UCSD-AML1 (cell line): ENCODE measurements around the gene AKIRIN2.

Source experiments
- DNase-seq: peaks from one replicate; lab custom pipeline; 2025; ENCODE audit not compliant: unreplicated experiment; lab: John Stamatoyannopoulos, UW

The AKIRIN2 gene

DNA sequence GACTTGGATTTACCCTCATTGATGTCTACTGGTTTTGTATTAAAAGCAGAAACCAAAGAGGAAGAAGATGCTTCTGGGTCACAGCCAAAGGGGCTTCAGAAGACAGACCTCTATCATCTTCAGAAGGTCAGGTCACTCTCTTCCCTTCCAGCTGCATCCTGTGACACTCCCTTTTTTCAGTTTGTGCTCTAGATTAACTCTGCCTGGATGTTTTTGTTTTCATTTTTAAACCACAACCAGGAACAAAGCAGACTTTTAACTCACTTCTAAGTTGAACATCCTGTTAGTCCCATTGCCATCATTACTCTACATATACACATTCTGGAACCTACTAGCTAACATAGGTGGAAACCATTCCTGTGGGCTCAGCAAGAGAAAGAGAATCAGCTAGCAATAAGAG lies 45.2 kb downstream of the AKIRIN2 start:
- no peak for DNase-seq

DNA sequence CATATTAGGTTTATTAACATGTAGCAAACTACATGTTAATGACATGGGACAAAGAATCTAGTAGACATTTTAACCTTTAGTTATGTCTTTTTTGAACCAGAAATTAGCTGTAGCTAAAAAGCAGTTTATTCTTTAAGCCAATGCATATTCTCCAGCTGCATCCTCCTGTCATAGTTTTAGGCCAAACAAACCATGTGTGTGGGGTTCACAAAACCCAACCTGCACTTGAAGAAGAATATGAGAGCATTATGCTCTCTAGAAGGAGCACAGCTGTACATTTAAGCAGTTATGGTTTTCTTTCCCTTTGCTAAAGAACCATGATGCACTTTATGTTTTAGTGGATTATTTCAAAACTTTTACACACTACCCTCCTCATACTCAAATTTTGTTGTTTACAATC lies 46.2 kb downstream of the AKIRIN2 start:
- no peak for DNase-seq

DNA sequence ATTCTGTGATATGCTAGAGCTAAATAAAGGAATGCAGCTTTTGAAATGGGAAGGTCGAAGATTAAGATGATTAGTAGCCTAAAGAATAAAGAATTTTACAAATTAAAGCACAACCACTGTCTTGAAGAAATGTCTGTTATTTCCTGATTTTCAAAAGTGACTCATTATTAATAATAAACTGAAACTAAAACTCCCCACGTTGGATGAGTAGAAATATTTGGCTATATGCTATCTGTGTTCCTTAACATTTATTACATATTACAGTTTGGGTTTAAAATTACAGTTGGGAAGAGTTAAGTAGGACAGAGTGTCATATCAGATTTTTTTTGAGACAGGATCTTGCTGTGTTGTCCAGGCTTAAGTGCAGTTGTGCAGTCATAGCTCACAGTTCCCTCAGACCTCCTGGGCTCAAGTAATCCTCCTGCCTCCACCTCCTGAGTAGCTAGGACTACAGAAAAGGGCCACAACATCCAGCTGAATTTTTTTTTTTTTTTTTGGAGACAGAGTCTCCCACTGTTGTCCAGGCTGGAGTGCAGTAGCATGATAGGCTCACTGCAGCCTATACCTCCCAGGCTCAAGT lies 47.1 kb downstream of the AKIRIN2 start:
- DNase-seq = no peak

DNA sequence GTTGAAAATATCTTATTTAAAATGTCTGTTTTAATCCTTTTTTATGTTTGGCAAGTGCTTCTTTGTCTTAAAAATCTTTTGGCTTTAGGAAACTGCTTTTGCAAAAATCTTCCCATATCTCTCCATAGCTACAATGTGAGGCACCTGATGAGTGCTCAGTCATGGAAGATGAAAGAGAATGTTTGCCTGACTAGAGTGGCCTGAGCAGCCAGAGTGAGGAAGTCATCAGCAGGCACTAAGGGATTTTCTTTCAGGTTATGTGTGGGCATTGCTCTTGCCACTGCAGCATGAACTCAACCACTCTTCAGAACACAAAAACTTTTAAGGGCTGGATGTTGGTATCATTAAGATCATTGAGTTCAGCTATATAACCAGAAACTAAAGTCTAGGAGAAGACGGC lies 47.9 kb downstream of the AKIRIN2 start:
- DNase-seq = no peak

DNA sequence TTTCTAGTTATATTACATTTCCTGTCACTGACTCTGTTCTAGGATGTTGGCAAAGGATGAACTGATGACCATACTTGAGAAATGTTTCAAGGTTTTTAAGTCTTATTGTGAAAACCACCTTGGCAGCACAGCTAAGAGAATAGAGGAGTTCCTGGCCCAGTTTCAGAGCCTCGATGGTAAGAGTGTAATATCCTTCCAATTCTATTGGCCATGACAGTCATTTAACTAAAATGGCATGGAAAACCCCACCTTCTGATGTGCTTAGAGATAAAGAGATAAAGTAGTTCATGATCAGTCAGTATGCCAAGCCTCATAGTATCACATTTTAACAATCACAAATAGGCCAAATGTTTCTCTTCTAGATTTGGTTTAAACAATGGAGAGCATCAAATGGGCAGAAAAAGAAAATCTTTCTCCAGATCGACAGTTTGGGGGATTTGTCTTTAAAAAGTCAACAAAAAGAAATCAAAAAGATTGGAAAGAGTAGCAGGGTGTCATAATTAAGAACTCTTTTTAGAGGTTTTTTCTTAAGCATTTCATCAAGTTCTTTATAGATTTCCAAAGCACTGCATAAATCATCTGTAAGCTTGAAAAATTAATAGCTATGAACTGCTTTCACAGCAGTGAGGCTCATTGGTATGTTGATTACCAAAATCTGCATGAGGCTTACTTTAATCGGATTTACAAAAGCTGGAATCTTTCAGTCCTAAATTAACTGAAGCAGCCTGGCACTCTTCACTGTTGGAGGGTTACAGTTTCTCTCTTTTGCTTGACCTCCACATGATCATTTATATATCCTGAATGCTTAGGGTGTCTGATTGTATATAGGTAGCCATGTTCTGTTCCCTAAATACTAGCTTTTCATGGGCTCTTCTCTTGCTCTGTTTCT lies 48.7 kb downstream of the AKIRIN2 start:
- no peak for DNase-seq

DNA sequence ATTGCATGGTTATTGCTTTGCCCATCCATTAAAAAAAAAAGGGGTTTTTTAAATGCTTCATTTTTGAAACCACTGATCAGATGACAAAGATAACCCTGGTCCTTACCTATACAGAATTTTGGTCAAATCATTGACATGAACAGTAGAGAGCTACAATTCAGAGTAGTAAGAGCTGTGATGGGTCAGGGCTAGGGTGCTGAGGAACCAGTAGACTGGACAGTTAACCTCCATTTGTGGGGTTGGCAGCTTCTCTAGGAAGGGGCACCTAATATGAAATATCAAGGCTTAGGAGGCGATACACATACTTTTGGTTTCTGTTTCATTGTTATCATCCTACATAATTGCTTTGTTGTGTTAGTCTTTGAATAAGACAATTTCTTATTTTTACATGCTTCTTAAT lies 57.0 kb downstream of the AKIRIN2 start:
- no peak for DNase-seq

DNA sequence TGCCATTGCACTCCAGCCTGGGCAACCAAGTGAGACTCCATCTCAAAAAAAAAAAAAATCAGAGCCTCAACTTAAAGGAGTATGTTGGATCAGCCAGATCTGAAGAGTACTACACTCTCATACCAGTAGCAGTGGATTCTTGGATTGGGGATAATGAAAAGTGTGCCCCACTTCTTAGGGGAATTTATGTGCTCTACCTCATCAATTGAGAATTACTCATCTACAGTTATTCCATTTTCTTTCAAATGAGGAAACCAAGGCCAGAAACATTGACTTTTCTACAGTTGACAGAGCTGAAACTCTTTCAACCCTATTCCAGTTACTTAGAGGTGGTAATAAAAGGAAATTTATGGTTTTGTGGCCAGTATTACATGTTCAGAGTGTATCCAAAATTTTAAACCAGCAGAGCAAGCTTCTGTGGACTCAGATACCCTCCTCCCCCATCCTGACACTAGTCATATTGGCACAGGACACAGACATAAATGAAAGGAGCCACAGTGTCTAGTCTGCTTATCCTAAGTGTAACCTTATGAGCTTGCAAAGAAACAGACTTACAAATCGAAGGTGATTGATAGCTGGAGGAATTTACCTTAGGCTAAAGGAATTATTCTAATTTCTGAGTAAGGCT lies 60.9 kb downstream of the AKIRIN2 start:
- DNase-seq = no peak

DNA sequence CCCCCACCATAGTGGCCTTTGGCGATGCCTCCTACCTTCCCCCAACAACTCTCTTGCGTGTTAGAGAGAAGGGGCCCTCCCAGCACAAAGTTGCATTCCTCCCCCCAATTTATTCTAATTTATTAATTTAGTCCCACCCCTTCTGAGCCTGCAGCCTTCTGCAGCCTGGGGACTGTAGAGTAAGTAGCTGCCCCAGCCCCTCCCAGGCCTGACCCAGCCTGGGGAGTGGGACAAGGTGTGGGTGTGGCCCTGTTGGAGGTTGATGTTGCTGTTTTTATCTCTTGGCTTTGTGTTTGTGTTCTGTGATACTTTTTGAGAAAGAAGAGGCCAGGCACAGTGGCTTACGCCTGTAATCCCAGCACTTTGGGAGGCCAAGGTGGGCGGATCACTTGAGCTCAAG lies 62.7 kb downstream of the AKIRIN2 start:
- DNase-seq = no peak

DNA sequence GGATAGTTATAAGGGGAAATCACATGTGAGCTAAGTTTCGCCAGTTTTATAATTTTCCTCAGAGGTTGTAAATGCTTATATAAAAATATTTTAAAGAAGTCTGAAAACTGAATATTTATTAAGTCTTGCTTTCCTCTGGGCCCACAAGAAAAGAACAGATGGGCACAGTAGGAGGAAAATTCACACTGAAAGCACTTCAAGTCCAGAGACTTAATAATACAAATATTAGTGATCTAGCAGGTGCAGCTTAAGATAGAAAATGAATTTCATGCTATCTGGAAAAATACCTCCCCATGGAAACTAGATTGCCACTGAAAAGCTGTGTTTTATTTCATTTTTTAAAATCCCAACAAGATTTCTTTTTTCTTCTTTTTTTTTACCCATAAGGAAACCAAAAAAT lies 64.9 kb downstream of the AKIRIN2 start:
- no peak for DNase-seq

DNA sequence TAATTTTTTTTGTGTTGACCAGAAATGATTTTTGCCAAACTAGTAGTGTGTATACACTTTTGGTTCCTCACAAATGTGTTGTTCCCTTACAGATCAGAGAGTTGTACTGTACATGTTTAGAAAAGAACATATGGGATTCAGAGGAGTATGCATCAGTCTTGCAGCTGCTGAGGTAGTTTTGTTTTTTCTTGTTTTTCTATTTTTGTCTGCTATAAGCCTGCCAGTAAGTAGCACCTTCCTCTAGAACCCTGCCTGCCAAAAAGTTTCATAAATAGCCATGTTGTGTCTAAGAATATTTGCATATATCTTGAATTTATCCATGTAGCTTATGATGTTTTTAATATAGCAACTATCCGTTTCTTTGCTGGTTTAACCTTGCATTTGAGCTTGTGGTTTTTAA lies 65.7 kb downstream of the AKIRIN2 start:
- no peak for DNase-seq

DNA sequence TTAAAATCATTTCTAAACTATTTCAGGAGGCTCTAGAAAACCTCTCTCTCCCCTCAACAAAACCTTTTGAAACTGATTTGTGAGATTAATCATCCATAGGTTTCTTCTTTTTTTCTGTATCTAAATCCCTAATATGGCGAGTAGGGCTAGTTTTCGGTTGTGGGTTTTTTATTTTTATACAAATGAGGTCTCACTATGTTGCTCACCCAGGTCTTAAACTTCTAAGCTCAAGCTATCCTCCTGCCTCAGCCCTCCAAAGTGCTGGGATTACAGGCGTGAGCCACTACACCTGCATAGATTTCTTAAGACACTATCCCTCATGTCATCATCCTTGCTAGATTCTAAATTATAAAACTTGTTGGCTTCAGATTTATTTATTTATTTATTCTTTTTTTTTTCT lies 68.2 kb downstream of the AKIRIN2 start:
- no peak for DNase-seq

DNA sequence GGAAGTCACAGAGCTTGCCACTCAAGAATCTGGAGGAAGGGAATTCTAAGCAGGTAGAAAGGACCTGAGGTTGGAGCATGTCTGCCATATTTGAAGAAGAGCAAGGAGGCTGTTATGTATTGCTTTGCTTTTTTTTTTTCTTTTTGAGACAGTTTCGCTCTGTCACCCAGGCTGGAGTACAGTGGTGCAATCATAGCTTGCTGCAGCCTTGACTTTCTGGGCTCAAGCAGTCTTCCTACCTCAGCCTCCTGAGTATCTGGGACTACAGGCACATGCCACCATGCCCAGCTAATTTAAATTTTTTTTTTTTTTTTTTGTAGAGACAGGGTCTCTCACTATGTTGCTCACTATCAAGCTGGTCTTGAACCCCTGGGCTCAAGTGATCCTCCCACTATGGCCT lies 71.3 kb downstream of the AKIRIN2 start:
- no peak for DNase-seq

DNA sequence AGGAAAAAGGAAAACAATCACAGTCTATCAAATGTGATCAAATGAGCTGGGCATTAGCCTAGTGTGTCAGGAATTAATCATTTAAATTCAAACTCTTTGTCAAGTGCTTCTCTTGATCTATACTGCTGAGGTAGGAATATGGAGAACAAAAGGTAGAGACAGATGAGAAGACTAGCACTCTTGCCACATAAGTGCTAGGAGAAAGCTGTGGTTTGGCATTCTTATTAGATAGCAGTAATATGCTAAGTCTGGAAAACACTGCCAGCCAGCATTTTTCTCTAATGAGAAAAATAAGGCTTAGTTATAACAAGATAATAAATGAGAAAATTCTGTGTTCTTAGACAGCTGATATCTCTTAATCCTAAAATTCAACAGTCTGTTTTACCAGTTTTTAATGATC lies 73.2 kb downstream of the AKIRIN2 start:
- DNase-seq = no peak

DNA sequence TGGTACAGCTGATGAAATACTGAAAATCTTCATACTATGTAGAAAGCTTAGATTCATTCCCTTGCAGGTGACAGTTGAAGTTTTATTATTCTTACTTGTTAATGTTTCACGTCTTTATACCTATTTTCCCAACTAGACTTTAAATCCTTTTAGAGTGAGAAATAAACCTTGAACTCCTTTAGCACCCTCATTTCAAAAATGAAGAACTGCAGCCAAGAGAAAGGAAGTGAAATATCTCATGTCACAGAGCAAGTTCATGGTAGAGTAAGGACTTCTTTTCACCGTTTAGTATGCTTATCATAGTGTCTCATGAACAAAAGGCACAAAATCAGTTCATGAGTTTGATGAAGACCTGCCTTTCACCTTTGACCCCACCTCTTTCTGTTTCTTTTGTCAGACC lies 73.6 kb downstream of the AKIRIN2 start:
- no peak for DNase-seq
